Epithelial cell of esophagus (primary cell): ENCODE data around the gene COG5.

Source experiments
- DNase-seq: peaks from one replicate; pipeline ENCODE4 v3.0.0; 2010; ENCODE audit warnings: low read depth
- H3K4me3 ChIP-seq: 2 replicates; pipeline ENCODE4 v1.5.1; 2011; ENCODE audit warnings: mild to moderate bottlenecking, low read length, control low read depth
- CTCF ChIP-seq: IDR thresholded peaks from 2 replicates; pipeline ENCODE4 v1.5.1; 2011; ENCODE audit warnings: low read depth, mild to moderate bottlenecking, low read length, control low read depth, inconsistent platforms; ENCODE audit not compliant: insufficient read depth; ENCODE audit errors: missing control alignments

COG5 gene

GRCh38 chr7:107502154-107502553 is 61.6 kb downstream of the COG5 start:
- no peak for TF ChIP-seq CTCF
- H3K4me3 ChIP-seq, result no peak overlapping the region
- DNase-seq, result no peak

- peak; percentile 73 for DNase-seq
Observed at GRCh38 chr7:107501593-107501992, 62.1 kb downstream of the COG5 start.

GRCh38 chr7:107499731-107500130 is 64.0 kb downstream of the COG5 start:
- no peak overlapping the region for H3K4me3 ChIP-seq
- DNase-seq, result peak; percentile 4
- TF ChIP-seq CTCF, result no peak

More at GRCh38 chr7:107501593-107501992, 62.1 kb downstream of the COG5 start:
- H3K4me3 ChIP-seq, result no peak overlapping the region
- peak; percentile 64 for TF ChIP-seq CTCF

- no peak for TF ChIP-seq CTCF
- H3K4me3 ChIP-seq, result no peak overlapping the region
- DNase-seq, result no peak
Observed at GRCh38 chr7:107495516-107495915, 68.2 kb downstream of the COG5 start.

- no peak overlapping the region for H3K4me3 ChIP-seq
- no peak for DNase-seq
- TF ChIP-seq CTCF, result no peak
Observed at GRCh38 chr7:107494884-107495283, 68.8 kb downstream of the COG5 start.

GRCh38 chr7:107494315-107494751 is 69.4 kb downstream of the COG5 start:
- TF ChIP-seq CTCF, result no peak
- DNase-seq, result peak; percentile 54
- no peak overlapping the region for H3K4me3 ChIP-seq

- no peak for TF ChIP-seq CTCF
- no peak for DNase-seq
- H3K4me3 ChIP-seq, result no peak overlapping the region
Observed at GRCh38 chr7:107492875-107493274, 70.8 kb downstream of the COG5 start.
